Liver (tissue), 3 donors: ENCODE measurements around the gene TAB2.

ENCODE experiments used
- EGR1 ChIP-seq, 2 donors: IDR thresholded peaks; 2 replicates each; pipeline ENCODE4 v1.6.1; 2016 to 2018; ENCODE audit warnings: antibody characterized with exemption in 2 of 2, low read depth in 2 of 2
- GABPA ChIP-seq, 2 donors: IDR thresholded peaks in 1 of 2; conservative IDR thresholded peaks in 1 of 2; 2 replicates each; pipeline ENCODE4 v1.6.1; 2016; ENCODE audit warnings: antibody characterized with exemption in 2 of 2, mild to moderate bottlenecking in 1 of 2, moderate library complexity in 1 of 2
- RAD21 ChIP-seq, 2 donors: IDR thresholded peaks; 2 replicates each; pipeline ENCODE4 v1.6.1; 2016; ENCODE audit warnings: antibody characterized with exemption in 2 of 2, mild to moderate bottlenecking in 2 of 2
- SP1 ChIP-seq: IDR thresholded peaks from 2 replicates; pipeline ENCODE4 v1.6.1; 2018; ENCODE audit warnings: antibody characterized with exemption, mild to moderate bottlenecking
- TAF1 ChIP-seq: conservative IDR thresholded peaks from 2 replicates; pipeline ENCODE4 v1.6.1; 2016; ENCODE audit warnings: antibody characterized with exemption, mild to moderate bottlenecking
- YY1 ChIP-seq: IDR thresholded peaks from 2 replicates; pipeline ENCODE4 v1.6.1; 2016; ENCODE audit warnings: antibody characterized with exemption, mild to moderate bottlenecking
- TF ChIP-seq, protein P1 (sequence below): fragments of 150-350 bp; IDR thresholded peaks from 2 replicates; pipeline ENCODE4 v1.5.1; 2017; ENCODE audit warnings: improper control_type of control experiment, low read depth, low read length; ENCODE audit not compliant: missing input control
- TF ChIP-seq, protein P2 (sequence below): IDR thresholded peaks from 2 replicates; pipeline ENCODE4 v1.6.1; 2016; ENCODE audit warnings: antibody characterized with exemption
- TF ChIP-seq, protein P3 (sequence below): IDR thresholded peaks from 2 replicates; pipeline ENCODE4 v1.6.1; 2016; ENCODE audit warnings: antibody characterized with exemption
- TF ChIP-seq, protein P4 (sequence below): IDR thresholded peaks from 2 replicates; pipeline ENCODE4 v1.6.1; 2016; ENCODE audit warnings: antibody characterized with exemption, mild to moderate bottlenecking
- donor health status: healthy.
- donor health status: healthy.

DNA sequence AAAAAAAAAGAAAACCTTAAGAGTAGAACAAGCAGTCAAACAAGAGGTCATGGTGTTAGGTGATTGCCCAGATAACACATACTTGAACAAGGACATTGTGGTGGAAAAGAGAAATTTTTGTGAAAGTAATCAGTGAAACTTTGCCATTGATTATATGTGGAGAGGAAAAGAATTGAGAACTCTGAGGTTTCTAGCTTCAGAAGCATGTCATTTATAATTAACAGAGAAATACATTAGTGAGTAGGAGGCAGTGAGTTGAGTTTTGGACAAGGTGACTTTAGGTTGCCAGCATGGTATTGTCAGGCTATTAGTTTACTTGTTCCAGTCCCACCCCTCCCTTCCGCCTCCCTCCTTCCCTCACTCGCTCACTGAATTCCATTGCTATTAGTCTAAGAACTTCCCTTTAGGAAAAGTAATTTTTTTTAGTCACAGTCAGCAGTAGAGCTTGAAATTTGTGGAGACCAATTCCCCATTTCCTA, 17.2 kb downstream of the TAB2 start:
- TF ChIP-seq RAD21 (IDR thresholded peaks at IDR 0.05), result no peak
- TF ChIP-seq, protein P1, sequence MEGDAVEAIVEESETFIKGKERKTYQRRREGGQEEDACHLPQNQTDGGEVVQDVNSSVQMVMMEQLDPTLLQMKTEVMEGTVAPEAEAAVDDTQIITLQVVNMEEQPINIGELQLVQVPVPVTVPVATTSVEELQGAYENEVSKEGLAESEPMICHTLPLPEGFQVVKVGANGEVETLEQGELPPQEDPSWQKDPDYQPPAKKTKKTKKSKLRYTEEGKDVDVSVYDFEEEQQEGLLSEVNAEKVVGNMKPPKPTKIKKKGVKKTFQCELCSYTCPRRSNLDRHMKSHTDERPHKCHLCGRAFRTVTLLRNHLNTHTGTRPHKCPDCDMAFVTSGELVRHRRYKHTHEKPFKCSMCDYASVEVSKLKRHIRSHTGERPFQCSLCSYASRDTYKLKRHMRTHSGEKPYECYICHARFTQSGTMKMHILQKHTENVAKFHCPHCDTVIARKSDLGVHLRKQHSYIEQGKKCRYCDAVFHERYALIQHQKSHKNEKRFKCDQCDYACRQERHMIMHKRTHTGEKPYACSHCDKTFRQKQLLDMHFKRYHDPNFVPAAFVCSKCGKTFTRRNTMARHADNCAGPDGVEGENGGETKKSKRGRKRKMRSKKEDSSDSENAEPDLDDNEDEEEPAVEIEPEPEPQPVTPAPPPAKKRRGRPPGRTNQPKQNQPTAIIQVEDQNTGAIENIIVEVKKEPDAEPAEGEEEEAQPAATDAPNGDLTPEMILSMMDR, result no peak
- TF ChIP-seq GABPA (IDR thresholded peaks at IDR 0.05 in 1 of 2, conservative IDR thresholded peaks at IDR 0.05 in 1 of 2), result no peak
- TF ChIP-seq EGR1 (IDR thresholded peaks at IDR 0.05; ENCODE audit: low read depth in 2 of 2), result no peak
- TF ChIP-seq, protein P2, sequence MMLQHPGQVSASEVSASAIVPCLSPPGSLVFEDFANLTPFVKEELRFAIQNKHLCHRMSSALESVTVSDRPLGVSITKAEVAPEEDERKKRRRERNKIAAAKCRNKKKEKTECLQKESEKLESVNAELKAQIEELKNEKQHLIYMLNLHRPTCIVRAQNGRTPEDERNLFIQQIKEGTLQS, result no peak
- TF ChIP-seq TAF1, result no peak
- no peak for TF ChIP-seq YY1
- TF ChIP-seq, protein P3, sequence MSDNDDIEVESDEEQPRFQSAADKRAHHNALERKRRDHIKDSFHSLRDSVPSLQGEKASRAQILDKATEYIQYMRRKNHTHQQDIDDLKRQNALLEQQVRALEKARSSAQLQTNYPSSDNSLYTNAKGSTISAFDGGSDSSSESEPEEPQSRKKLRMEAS, result no peak
- TF ChIP-seq, protein P4, sequence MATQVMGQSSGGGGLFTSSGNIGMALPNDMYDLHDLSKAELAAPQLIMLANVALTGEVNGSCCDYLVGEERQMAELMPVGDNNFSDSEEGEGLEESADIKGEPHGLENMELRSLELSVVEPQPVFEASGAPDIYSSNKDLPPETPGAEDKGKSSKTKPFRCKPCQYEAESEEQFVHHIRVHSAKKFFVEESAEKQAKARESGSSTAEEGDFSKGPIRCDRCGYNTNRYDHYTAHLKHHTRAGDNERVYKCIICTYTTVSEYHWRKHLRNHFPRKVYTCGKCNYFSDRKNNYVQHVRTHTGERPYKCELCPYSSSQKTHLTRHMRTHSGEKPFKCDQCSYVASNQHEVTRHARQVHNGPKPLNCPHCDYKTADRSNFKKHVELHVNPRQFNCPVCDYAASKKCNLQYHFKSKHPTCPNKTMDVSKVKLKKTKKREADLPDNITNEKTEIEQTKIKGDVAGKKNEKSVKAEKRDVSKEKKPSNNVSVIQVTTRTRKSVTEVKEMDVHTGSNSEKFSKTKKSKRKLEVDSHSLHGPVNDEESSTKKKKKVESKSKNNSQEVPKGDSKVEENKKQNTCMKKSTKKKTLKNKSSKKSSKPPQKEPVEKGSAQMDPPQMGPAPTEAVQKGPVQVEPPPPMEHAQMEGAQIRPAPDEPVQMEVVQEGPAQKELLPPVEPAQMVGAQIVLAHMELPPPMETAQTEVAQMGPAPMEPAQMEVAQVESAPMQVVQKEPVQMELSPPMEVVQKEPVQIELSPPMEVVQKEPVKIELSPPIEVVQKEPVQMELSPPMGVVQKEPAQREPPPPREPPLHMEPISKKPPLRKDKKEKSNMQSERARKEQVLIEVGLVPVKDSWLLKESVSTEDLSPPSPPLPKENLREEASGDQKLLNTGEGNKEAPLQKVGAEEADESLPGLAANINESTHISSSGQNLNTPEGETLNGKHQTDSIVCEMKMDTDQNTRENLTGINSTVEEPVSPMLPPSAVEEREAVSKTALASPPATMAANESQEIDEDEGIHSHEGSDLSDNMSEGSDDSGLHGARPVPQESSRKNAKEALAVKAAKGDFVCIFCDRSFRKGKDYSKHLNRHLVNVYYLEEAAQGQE, result no peak
- TF ChIP-seq SP1, result no peak
